Measurements from ENCODE around the gene BCL6. TPM values are rescaled to one million over a fixed set of nuclear protein-coding genes. Genes with fewer than 3 reads are reported as not detected.

Gene BCL6
- total and polyA plus RNA-seq, 9 of the 15 experiments (the other 6 are each of a cell fraction or from before 2014, with no cell fraction given): 0.08 to 3.5 (median 1.6) TPM

GRCh38 chr3:187739561-187740332, 5.5 kb downstream of the BCL6 start (continued):
- peak; percentile 77 for TF ChIP-seq VEZF1 (CRISPR knock-in tag; IDR thresholded peaks at IDR 0.05)
- peak; percentile 76 for TF ChIP-seq SMAD4 (CRISPR knock-in tag; conservative IDR thresholded peaks at IDR 0.05)
- TF ChIP-seq, protein P1, sequence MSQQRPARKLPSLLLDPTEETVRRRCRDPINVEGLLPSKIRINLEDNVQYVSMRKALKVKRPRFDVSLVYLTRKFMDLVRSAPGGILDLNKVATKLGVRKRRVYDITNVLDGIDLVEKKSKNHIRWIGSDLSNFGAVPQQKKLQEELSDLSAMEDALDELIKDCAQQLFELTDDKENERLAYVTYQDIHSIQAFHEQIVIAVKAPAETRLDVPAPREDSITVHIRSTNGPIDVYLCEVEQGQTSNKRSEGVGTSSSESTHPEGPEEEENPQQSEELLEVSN (IDR thresholded peaks at IDR 0.05; ENCODE audit: borderline replicate concordance in 1 of 2, extremely low read depth in 1 of 2, insufficient read depth in 1 of 2, insufficient read length in 1 of 2, low read depth in 1 of 2, low read length in 1 of 2, poor library complexity in 1 of 2, severe bottlenecking in 1 of 2): peak in 1 of 2 experiments; percentile 86
- peak; percentile 40 for TF ChIP-seq NUFIP1 (IDR thresholded peaks at IDR 0.05; ENCODE audit: partially characterized antibody)

GRCh38 chr3:187739094-187739560, 6.1 kb downstream of the BCL6 start:
- Histone ChIP-seq H3K4me2 (ENCODE audit: insufficient read depth, low read length) (peak overlapping the region; percentile 72), H3K9ac (ENCODE audit: insufficient read depth in 1 of 2, low read depth in 2 of 2, low read length in 2 of 2) (peak overlapping the region; percentile 44 to 76; a peak in 2 of 4 replicates), H4K20me1 (replicated peaks; ENCODE audit: control insufficient read depth, insufficient read depth, low read length) (peaks cover 19% of the 10 kb centered on the region), H2AFZ (ENCODE audit: low read depth, low read length) (peak overlapping the region; percentile 92), H3K9me1 (ENCODE audit: control insufficient read depth, insufficient read depth, low read length) (no peaks in the 10 kb centered on the region), H3K9me3 (replicated peaks; ENCODE audit: control insufficient read depth, insufficient read depth, low read depth, low read length) (no peaks in the 10 kb centered on the region), H3K4me3 (peak overlapping the region; percentile 38), H3K79me2 (ENCODE audit: control insufficient read depth, insufficient read depth, low read length) (peaks cover 21% of the 10 kb centered on the region), H3K4me1 (replicated peaks in 1 of 2; ENCODE audit: control insufficient read depth in 2 of 2, insufficient read depth in 2 of 2, low read length in 2 of 2) (peaks cover 43 to 64% of the 10 kb centered on the region in 2 experiments), H3K36me3 (ENCODE audit: control insufficient read depth, insufficient read depth, low read length) (no peaks in the 10 kb centered on the region), H3K27me3 (ENCODE audit: control insufficient read depth in 2 of 2, insufficient read depth in 2 of 2, low read length in 2 of 2) (peaks cover 0 to 13% of the 10 kb centered on the region in 2 experiments; a peak in 1 of 5 replicates), H3K27ac (ENCODE audit: extremely low read depth, low read depth, low read length) (no peak overlapping the region)
- BruUV-seq (replicated peaks): no TSS peak
- DNase-seq (ENCODE audit: extremely low read depth in 1 of 4, low spot score in 3 of 4) (no peak), ATAC-seq (no peak), FAIRE-seq (no peak)
- intact Hi-C loops (cut with micrococcal nuclease): loop anchor here (1.0 kb wide), 2 partner anchors 1215 to 1409 kb away; no protein-coding TSS in a partner anchor
- WGBS (ENCODE audit: insufficient coverage, low coverage, missing lambda C conversion rate): 13% methylated on average over 22 of the region's 22 CpGs
- POLR2A ChIA-PET: interaction anchor here (1.0 to 1.4 kb wide), 4 partner anchors 13 to 1216 kb away, joined by 3 to 5 read pairs (median 4); no protein-coding TSS in a partner anchor
- CTCF ChIA-PET (ENCODE audit: low intra/inter-chr PET ratio): interaction anchor here (0.6 to 5.4 kb wide), 4 partner anchors 124 to 1217 kb away, joined by 3 to 39 read pairs (median 6); no protein-coding TSS in a partner anchor
- TF ChIP-seq, protein P2, sequence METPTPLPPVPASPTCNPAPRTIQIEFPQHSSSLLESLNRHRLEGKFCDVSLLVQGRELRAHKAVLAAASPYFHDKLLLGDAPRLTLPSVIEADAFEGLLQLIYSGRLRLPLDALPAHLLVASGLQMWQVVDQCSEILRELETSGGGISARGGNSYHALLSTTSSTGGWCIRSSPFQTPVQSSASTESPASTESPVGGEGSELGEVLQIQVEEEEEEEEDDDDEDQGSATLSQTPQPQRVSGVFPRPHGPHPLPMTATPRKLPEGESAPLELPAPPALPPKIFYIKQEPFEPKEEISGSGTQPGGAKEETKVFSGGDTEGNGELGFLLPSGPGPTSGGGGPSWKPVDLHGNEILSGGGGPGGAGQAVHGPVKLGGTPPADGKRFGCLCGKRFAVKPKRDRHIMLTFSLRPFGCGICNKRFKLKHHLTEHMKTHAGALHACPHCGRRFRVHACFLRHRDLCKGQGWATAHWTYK (CRISPR knock-in tag; IDR thresholded peaks at IDR 0.05): no peak
- no peak for TF ChIP-seq SREBF1 (IDR thresholded peaks at IDR 0.05; ENCODE audit: borderline replicate concordance, low read depth, low read length)
- no peak for TF ChIP-seq ZNF133 (CRISPR knock-in tag; IDR thresholded peaks at IDR 0.05)
- 0 out of 2 replicates have a peak, but pooled peaks have one; percentile 38 for TF ChIP-seq ZNF395 (CRISPR knock-in tag; IDR thresholded peaks at IDR 0.05)
- TF ChIP-seq, protein P3, sequence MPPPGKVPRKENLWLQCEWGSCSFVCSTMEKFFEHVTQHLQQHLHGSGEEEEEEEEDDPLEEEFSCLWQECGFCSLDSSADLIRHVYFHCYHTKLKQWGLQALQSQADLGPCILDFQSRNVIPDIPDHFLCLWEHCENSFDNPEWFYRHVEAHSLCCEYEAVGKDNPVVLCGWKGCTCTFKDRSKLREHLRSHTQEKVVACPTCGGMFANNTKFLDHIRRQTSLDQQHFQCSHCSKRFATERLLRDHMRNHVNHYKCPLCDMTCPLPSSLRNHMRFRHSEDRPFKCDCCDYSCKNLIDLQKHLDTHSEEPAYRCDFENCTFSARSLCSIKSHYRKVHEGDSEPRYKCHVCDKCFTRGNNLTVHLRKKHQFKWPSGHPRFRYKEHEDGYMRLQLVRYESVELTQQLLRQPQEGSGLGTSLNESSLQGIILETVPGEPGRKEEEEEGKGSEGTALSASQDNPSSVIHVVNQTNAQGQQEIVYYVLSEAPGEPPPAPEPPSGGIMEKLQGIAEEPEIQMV (tag; conservative IDR thresholded peaks at IDR 0.05; ENCODE audit: low read depth): peak; percentile 38; the same call in 1 of the 2 replicates
- TF ChIP-seq SETDB1 (IDR thresholded peaks at IDR 0.05; ENCODE audit: low read length): no peak
- in situ Hi-C loops (cut with MboI): loop anchor here (25.0 kb wide), 1 partner anchor 1398 kb away; no protein-coding TSS in a partner anchor
